ENCODE data around the gene DCDC1.

- no peak for TF ChIP-seq POLR2A (IDR thresholded peaks at IDR 0.05)
- no peak for TF ChIP-seq CTCF (IDR thresholded peaks at IDR 0.05)
Observed at GRCh38 chr11:31096191-31096805, 273.2 kb downstream of the DCDC1 start.
